Progenitor cell of endocrine pancreas (in vitro differentiated cells): Measurements from ENCODE around the gene CELF3. TPM values are rescaled to one million over a fixed set of nuclear protein-coding genes. Genes with fewer than 3 reads are reported as not detected.
"Not testable (repeated sequence)": the region's sequence is repeated elsewhere in the genome, so short reads cannot be mapped to it uniquely, and the experiment has no call there.

Source experiments
- DNase-seq: peaks from one replicate; pipeline ENCODE4 v3.0.0; 2021; ENCODE audit warnings: low spot score; ENCODE audit not compliant: unreplicated experiment
- H3K27ac Mint-ChIP-seq: 2 replicates; pipeline ENCODE4 v1.8.0; 2021; ENCODE audit warnings: mild to moderate bottlenecking, moderate library complexity, mixed read lengths
- H3K27me3 Mint-ChIP-seq: 2 replicates; pipeline ENCODE4 v1.8.0; 2021; ENCODE audit warnings: mixed read lengths
- H3K36me3 Mint-ChIP-seq: 2 replicates; pipeline ENCODE4 v1.8.0; 2022; ENCODE audit warnings: mixed read lengths; ENCODE audit not compliant: insufficient read depth
- H3K4me1 Mint-ChIP-seq: 2 replicates; pipeline ENCODE4 v1.8.0; 2021; ENCODE audit warnings: low read depth, mixed read lengths
- H3K4me3 Mint-ChIP-seq: 2 replicates; pipeline ENCODE4 v1.8.0; 2021; ENCODE audit warnings: low read depth, mild to moderate bottlenecking, moderate library complexity, mixed read lengths
- H3K9me3 Mint-ChIP-seq: 2 replicates; pipeline ENCODE4 v1.8.0; 2021; ENCODE audit warnings: low read depth, mixed read lengths
- CTCF ChIP-seq: fragments of 200-600 bp; sonication (generic); IDR thresholded peaks from one replicate; pipeline ENCODE4 v1.5.0; 2021; ENCODE audit warnings: antibody characterized with exemption, mild to moderate bottlenecking; ENCODE audit not compliant: unreplicated experiment
- total RNA-seq: library from RNA; stranded (reverse); gene quantifications from 2 replicates; pipeline ENCODE4 v1.2.1, GENCODE V29; 2021

CELF3 gene
- total RNA-seq, 1 donor from 2014 or later = 22.6 TPM

GRCh38 chr1:151737026-151737425, 20.4 kb upstream of the CELF3 start:
- Mint-ChIP-seq H3K4me3 (no peak overlapping the region), H3K27ac (no peak overlapping the region), H3K9me3 (peaks cover 10% of the 10 kb centered on the region), H3K4me1 (peaks cover 26% of the 10 kb centered on the region), H3K36me3 (no peaks in the 10 kb centered on the region), H3K27me3 (peaks cover 10% of the 10 kb centered on the region)
- DNase-seq = no peak
- no peak for TF ChIP-seq CTCF

- H3K9me3 Mint-ChIP-seq = peaks cover 10% of the 10 kb centered on the region
- not testable (repeated sequence) for H3K27ac Mint-ChIP-seq, H3K36me3 Mint-ChIP-seq, DNase-seq, H3K27me3 Mint-ChIP-seq, H3K4me3 Mint-ChIP-seq
- peaks cover 22% of the 10 kb centered on the region for H3K4me1 Mint-ChIP-seq
Observed at GRCh38 chr1:151733995-151734394, 17.4 kb upstream of the CELF3 start.

GRCh38 chr1:151733126-151733525, 16.5 kb upstream of the CELF3 start:
- Mint-ChIP-seq H3K4me1 (peaks cover 25% of the 10 kb centered on the region), H3K9me3 (peaks cover 9% of the 10 kb centered on the region), H3K36me3 (no peaks in the 10 kb centered on the region), H3K4me3 (peak overlapping the region; percentile 20), H3K27ac (peak overlapping the region; percentile 71), H3K27me3 (peaks cover 5% of the 10 kb centered on the region)
- DNase-seq = no peak
- no peak for TF ChIP-seq CTCF

- no peaks in the 10 kb centered on the region for H3K36me3 Mint-ChIP-seq
- no peaks in the 10 kb centered on the region for H3K9me3 Mint-ChIP-seq
- TF ChIP-seq CTCF = no peak
- H3K27ac Mint-ChIP-seq = no peak overlapping the region
- H3K4me1 Mint-ChIP-seq = peaks cover 27% of the 10 kb centered on the region
- peaks cover 19% of the 10 kb centered on the region for H3K27me3 Mint-ChIP-seq
- H3K4me3 Mint-ChIP-seq = no peak overlapping the region
- DNase-seq = no peak
Observed at GRCh38 chr1:151729966-151730291, 13.3 kb upstream of the CELF3 start.

GRCh38 chr1:151729157-151729965, 12.8 kb upstream of the CELF3 start:
- no peaks in the 10 kb centered on the region for H3K9me3 Mint-ChIP-seq
- DNase-seq = no peak
- no peak for TF ChIP-seq CTCF
- no peak overlapping the region for H3K4me3 Mint-ChIP-seq
- no peak overlapping the region for H3K27ac Mint-ChIP-seq
- H3K4me1 Mint-ChIP-seq = peaks cover 26% of the 10 kb centered on the region
- no peaks in the 10 kb centered on the region for H3K36me3 Mint-ChIP-seq
- peaks cover 21% of the 10 kb centered on the region for H3K27me3 Mint-ChIP-seq
